Measurements from ENCODE around the gene RAD51B.

GRCh38 chr14:68522510-68523325 lies 703.1 kb downstream of the RAD51B start:
- TF ChIP-seq POLR2A (IDR thresholded peaks at IDR 0.05; ENCODE audit: low read depth, low read length) = no peak
- no peak for TF ChIP-seq POLR2AphosphoS5 (IDR thresholded peaks at IDR 0.05; ENCODE audit: low read depth, low read length)
- no peak for TF ChIP-seq TAF1 (IDR thresholded peaks at IDR 0.05; ENCODE audit: low read depth, low read length)
- TF ChIP-seq POU2F2 (IDR thresholded peaks at IDR 0.05; ENCODE audit: low read depth, low read length) = no peak
- TF ChIP-seq SPI1 (IDR thresholded peaks at IDR 0.05; ENCODE audit: low read depth, low read length) = no peak
- TF ChIP-seq PAX5 (IDR thresholded peaks at IDR 0.05; ENCODE audit: insufficient read depth, low read length, severe bottlenecking) = no peak

All from GM12891 (cell line).